DMS153 treated with DMSO at 0.1 percent for 48 hours (cell line): ENCODE data around the gene F8A1.
"Not testable (repeated sequence)": the region's sequence is repeated elsewhere in the genome, so short reads cannot be mapped to it uniquely, and the experiment has no call there.

Experiments used
- DNase-seq: peaks from one replicate; lab custom pipeline; 2025; ENCODE audit not compliant: unreplicated experiment; lab: John Stamatoyannopoulos, UW

Gene F8A1

GRCh38 chrX:154886069-154886788, at the start of gene F8A1:
Gene F8A1, plus strand, starts transcription at chrX:154886355. Its CDS starts 20 bp downstream, at chrX:154886375.
- not testable (repeated sequence) for DNase-seq

- peak; percentile 75 for DNase-seq
These were observed 45.3 kb upstream of the F8A1 start for GRCh38 chrX:154840856-154841255.

GRCh38 chrX:154850957-154851611, 35.1 kb upstream of the F8A1 start:
- DNase-seq, result no peak

GRCh38 chrX:154855256-154855655, 30.9 kb upstream of the F8A1 start:
- DNase-seq, result no peak

GRCh38 chrX:154868522-154868921, 17.6 kb upstream of the F8A1 start:
- not testable (repeated sequence) for DNase-seq

- no peak for DNase-seq
These were observed 12.8 kb upstream of the F8A1 start for GRCh38 chrX:154873329-154873728.

GRCh38 chrX:154884069-154884468, 2.1 kb upstream of the F8A1 start:
- DNase-seq, result not testable (repeated sequence)

- DNase-seq, result not testable (repeated sequence)
These were observed 1.1 kb upstream of the F8A1 start for GRCh38 chrX:154885057-154885456.

- not testable (repeated sequence) for DNase-seq
These were observed 606 bp upstream of the F8A1 start for GRCh38 chrX:154885549-154885948.

- DNase-seq, result not testable (repeated sequence)
These were observed 650 bp downstream of the F8A1 start for GRCh38 chrX:154886789-154887221.

- peak; percentile 13 for DNase-seq
These were observed 5.0 kb downstream of the F8A1 start for GRCh38 chrX:154890990-154891639.

GRCh38 chrX:154892296-154892695, 6.1 kb downstream of the F8A1 start:
- DNase-seq, result no peak

- no peak for DNase-seq
These were observed 14.2 kb downstream of the F8A1 start for GRCh38 chrX:154900323-154900722.

- no peak for DNase-seq
These were observed 16.3 kb downstream of the F8A1 start for GRCh38 chrX:154902408-154902807.

GRCh38 chrX:154908821-154909220, 22.7 kb downstream of the F8A1 start:
- DNase-seq, result no peak

GRCh38 chrX:154910048-154910447, 23.9 kb downstream of the F8A1 start:
- DNase-seq, result not testable (repeated sequence)

GRCh38 chrX:154910528-154910927, 24.4 kb downstream of the F8A1 start:
- not testable (repeated sequence) for DNase-seq

- DNase-seq, result no peak
These were observed 27.9 kb downstream of the F8A1 start for GRCh38 chrX:154914052-154914451.

- peak; percentile 80 for DNase-seq
These were observed 31.9 kb downstream of the F8A1 start for GRCh38 chrX:154918060-154918483.

- not testable (repeated sequence) for DNase-seq
These were observed 38.6 kb downstream of the F8A1 start for GRCh38 chrX:154924771-154925170.
